ENCODE data around the gene FBXW7.
"Not testable (repeated sequence)": the region's sequence is repeated elsewhere in the genome, so short reads cannot be mapped to it uniquely, and the experiment has no call there.

FBXW7 gene

GRCh38 chr4:152544533-152544932, 8.6 kb upstream of the FBXW7 start:
- DNase-seq, result not testable (repeated sequence)

GRCh38 chr4:152540941-152541340, 5.0 kb upstream of the FBXW7 start:
- no peak for DNase-seq

GRCh38 chr4:152540293-152540674, 4.4 kb upstream of the FBXW7 start:
- no peak for DNase-seq

- no peak for DNase-seq
These were observed 3.8 kb upstream of the FBXW7 start for GRCh38 chr4:152539556-152540292.

- DNase-seq, result no peak
These were observed 2.0 kb upstream of the FBXW7 start for GRCh38 chr4:152537881-152538280.

- peak; percentile 28 for DNase-seq
These were observed 772 bp upstream of the FBXW7 start for GRCh38 chr4:152536545-152537182.

DNA sequence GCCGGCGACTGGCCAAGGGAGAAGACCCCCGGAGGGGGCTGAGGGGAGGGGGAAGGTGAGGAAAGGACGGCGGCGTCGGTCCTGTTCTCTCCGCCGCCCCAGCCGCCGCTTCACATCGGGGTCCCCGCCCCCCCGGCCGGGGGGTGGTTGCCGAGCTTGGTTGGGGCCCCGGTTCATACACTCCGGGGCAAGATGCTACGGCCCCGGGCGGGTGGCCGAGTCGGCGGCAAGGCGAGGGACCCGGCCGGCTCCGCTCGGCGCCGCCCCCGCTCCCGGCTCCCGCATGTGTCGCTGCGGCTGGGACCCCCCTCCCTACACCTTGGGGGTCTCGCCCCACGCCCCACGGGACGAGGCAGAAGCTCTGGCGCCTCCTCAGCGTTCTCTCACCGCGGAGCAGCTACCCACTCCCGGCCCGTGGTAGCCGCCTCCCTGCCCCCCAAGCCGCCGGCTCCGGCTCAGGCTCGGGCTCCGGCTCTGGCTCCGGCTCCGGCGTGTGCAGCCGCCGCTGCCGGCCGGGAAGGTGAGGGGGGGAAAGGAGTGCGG, 461 bp downstream of the FBXW7 start:
- no peak for DNase-seq

DNA sequence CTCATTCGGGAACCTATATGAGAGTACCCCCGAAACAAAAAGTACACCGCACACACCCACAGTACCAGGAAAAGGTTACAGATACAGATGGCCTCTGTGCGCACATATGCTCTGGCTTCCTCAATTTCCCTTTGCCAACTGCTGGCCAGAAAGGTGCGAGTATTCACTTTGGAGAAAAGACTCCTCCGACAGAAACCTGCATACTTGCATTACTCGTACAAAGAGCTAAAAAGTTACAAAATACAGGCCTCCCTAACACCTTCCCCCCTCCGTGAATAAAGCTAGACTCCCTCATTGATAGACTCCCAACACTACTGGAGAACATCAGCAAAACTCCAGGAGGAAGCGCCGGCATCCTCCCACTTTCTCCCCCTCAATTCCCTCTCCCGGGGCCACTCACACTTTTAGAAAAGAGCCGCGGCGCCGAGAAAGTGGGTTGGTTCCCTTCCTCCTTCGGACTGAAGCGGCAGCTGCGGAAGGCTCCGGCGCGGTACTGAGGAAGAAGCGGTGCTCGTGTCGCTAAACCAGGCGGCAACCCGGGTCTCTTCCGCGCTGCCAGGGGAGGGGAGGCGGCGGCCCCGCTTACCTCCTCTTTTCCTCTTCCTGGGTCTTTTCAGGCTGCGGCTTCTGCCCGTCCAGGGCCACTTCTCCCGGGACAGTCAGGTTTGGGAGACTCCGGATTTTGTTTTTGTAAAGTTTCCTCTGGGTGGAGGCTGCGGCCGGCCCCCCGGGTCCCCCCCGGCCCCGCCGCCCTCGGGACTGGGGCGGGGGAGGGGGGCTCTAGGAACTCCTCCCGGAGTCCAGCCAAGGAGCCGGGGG, 1.1 kb downstream of the FBXW7 start:
- DNase-seq, result no peak

- DNase-seq, result no peak
These were observed 4.4 kb downstream of the FBXW7 start for GRCh38 chr4:152531479-152531878.

DNA sequence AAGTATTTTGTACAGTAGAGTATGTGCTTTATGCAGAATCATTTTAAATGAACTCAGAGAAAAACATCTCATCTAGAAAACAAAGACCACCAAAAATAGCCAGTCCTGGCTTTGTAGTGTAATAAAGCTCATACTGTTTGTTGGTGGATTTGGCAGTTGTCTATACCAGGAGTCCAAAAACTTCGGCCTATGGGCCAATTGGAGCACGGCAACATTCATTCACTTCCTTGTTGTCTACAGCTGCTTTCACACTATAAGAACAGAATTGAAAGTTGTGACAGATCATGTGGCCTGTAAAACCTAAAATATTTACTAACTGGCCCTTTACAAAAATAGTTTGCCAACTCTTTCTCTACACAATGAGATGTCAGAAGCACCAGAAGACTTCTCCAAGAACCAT, 5.3 kb downstream of the FBXW7 start:
- DNase-seq, result no peak

DNA sequence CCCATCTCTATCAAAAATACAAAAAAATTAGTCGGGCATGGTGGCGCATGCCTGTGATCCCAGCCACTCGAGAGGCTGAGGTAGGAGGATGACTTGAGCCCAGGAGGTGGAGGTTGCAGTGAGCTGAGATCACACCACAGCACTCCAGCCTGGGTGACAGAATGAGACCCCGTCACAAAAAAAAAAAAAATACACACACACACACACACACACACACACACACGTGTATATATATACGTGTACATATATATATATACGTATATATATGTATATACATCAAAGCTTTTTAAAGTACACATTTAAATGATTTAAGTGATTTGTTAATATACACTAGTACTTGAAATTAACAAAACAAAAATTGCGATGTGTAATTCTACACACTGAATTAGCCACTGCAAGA, 6.0 kb downstream of the FBXW7 start:
- DNase-seq, result no peak

GRCh38 chr4:152528060-152528459, 7.8 kb downstream of the FBXW7 start:
- DNase-seq, result no peak

DNA sequence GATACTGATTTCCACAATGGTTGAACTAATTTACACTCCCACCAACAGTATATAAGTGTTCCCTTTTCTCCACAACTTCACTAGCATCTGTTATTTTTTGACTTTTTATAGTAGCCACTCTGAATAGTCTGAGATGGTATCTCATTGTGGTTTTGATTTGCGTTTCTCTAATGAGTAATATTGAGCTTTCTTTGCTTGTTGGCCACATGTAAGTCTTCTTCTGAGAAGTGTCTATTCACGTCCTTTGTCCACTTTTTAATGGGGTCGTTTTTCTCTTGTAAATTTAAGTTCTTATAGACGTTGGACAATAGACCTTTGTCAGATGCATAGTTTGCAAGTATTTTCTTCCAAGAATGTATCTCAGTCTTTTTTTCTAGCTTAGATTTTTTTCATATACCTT, 10.0 kb downstream of the FBXW7 start:
- DNase-seq, result no peak

- no peak for DNase-seq
These were observed 11.5 kb downstream of the FBXW7 start for GRCh38 chr4:152524427-152524826.

DNA sequence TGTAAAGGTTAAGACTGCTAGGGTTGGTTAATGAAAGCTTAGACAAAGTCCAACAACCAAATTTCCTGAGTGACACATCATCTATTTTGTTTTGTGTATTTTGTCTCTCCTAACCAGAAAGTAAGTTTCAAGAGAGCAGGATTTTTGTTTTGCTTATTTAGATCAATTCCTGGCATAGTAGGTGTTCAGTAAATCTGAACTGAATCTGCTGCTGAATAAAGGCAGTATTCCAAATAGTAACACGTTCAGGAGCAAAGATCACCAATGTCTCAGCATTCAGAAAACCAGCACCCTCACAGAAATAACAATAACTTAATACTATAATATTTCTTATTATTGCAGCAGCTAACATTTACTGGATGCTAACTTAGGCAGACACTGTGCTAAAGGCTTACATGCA, 12.2 kb downstream of the FBXW7 start:
- no peak for DNase-seq

DNA sequence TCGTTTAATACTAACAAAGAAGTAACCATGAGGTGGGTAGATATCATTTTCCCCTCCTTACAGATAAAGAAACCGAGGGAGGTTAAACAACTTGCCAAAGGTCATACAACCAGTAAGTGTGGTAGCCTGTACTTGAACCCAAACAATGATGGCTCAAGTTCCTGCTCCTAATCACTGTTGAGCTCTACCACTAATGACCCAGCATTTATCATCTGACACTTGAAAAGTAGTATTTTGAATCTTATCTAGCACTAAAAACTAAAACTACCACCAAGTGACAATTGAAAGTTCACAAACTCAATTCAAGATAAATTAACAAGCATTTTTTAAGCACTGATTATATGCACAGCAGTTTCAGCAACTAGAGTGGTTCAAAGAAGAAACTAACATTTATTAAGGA, 13.1 kb downstream of the FBXW7 start:
- no peak for DNase-seq

DNA sequence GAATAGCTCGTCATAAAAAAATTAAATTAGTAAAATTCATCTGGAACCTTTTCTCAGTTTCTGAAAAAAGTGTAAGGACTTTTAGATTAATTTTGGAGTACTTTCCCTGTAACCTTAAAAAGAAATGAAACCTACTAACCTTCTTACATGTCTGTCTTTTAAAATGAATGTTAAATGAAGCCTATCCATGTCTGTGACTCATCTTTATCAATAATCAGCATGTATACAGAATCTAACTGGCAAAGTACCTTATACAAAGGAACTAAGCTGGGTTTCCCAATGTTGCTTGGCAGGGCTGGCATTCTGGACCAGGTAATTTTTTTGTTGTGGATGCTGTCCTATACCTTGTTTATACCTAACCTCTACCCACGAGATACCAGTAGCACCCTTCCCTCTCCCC, 13.6 kb downstream of the FBXW7 start:
- DNase-seq, result no peak

DNA sequence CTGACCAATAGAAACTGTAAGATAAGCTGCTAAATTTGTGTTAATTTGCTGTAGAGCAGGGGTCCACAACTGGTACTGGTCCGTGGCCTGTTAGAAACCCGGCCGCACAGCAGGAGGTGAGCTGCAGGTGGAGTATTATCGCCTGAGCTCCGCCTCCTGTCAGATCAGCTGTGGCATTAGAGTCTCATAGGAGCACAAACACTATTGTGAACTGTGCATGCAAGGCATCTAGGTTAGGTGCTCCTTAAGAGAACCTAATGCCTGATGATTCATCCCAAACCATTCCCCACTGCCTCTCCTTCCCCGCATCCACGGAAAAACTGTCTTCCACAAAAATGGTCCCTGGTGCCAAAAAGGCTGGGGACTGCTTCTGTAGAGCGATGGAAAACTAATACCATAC, 19.7 kb downstream of the FBXW7 start:
- DNase-seq, result peak; percentile 20

DNA sequence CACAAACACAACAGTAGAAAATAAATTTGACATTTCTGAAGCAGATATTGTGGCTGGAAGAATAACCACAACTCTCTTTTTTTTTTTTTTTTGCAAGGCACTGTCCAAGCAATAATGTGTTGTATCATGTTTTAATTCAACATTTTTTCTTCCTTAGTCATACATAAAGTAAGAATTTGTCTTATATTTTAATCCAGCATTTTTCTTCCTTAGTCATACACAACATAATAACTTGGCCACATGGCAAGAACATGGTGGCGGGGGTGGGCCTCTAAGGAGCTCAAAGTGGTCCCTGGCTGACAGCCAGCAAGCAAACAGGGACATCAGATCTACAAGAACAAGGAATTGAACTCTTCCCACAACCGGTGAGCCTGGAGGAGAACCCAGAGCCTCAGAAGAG, 20.2 kb downstream of the FBXW7 start:
- DNase-seq, result peak; percentile 19

- no peak for DNase-seq
These were observed 21.5 kb downstream of the FBXW7 start for GRCh38 chr4:152514356-152514755.

- no peak for DNase-seq
These were observed 22.8 kb downstream of the FBXW7 start for GRCh38 chr4:152513078-152513477.

DNA sequence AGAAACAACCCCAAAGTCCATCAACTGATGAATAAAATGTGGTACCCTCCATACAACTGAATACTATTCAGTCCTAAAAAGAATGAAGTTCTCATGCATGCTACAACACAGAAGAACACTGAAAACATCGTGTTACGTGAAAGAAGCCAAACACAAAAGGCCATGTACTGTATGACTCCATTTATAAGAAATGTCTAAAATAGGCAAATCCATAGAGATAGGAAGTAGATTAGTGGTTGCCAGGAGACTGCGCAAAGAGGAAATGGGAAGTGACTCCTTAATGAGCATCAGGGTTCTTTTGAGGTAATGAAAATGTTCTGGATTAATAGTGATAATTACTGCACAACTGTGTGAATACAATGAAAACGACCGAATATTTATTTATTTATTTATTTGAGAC, 23.4 kb downstream of the FBXW7 start:
- no peak for DNase-seq

- no peak for DNase-seq
These were observed 25.3 kb downstream of the FBXW7 start for GRCh38 chr4:152510349-152511147.

All from NCI-H226 (cell line).